Aorta (tissue), 5 donors: ENCODE measurements around the gene CFAP251. TPM values are rescaled to one million over a fixed set of nuclear protein-coding genes. Genes with fewer than 3 reads are reported as not detected.

ENCODE experiments used
- ATAC-seq: fragments of 200-7000 bp; cut with Tn5 transposase; one replicate; pipeline ENCODE4 v1.9.1; 2022; ENCODE audit warnings: moderate library complexity; ENCODE audit not compliant: low FRiP score
- DNase-seq, 2 donors: peaks; one replicate each; pipeline ENCODE4 v3.0.0-alpha.2; 2020
- H3K27ac ChIP-seq, 2 donors: one replicate each; pipeline ENCODE4 v1.5.1; 2013; ENCODE audit warnings: low read length in 2 of 2, mild to moderate bottlenecking in 2 of 2, moderate library complexity in 2 of 2, control low read depth in 1 of 2, inconsistent platforms in 1 of 2, low read depth in 1 of 2
- H3K27me3 ChIP-seq, 2 donors: one replicate each; pipeline ENCODE4 v1.6.1; 2013; ENCODE audit warnings: control low read depth in 1 of 2, low read length in 1 of 2, mild to moderate bottlenecking in 1 of 2, moderate library complexity in 1 of 2; ENCODE audit not compliant: insufficient read depth in 2 of 2, control insufficient read depth in 1 of 2
- H3K36me3 ChIP-seq, 2 donors: one replicate each; pipeline ENCODE4 v1.6.1; 2013; ENCODE audit warnings: control low read depth in 1 of 2, low read length in 1 of 2, mild to moderate bottlenecking in 1 of 2; ENCODE audit not compliant: insufficient read depth in 2 of 2, control insufficient read depth in 1 of 2
- H3K4me1 ChIP-seq, 2 donors: one replicate each; pipeline ENCODE4 v1.6.1; 2013; ENCODE audit warnings: low read length in 2 of 2, control low read depth in 1 of 2, mild to moderate bottlenecking in 1 of 2, moderate library complexity in 1 of 2; ENCODE audit not compliant: insufficient read depth in 2 of 2, control insufficient read depth in 1 of 2
- H3K4me3 ChIP-seq, 2 donors: one replicate each; pipeline ENCODE4 v1.5.1; 2013; ENCODE audit warnings: low read length in 2 of 2, control low read depth in 1 of 2, mild to moderate bottlenecking in 1 of 2
- H3K9me3 ChIP-seq: one replicate; pipeline ENCODE4 v1.6.1; 2013; ENCODE audit warnings: mild to moderate bottlenecking, low read length; ENCODE audit not compliant: control insufficient read depth
- WGBS, 2 donors: extraction: QIAGEN DNeasy Blood & Tissue Kit; methylation state at CpG; one replicate each; pipeline ENCODE4 v1.1.7; 2013; 5-methylcytosine and 5-hydroxymethylcytosine counted together
- intact Hi-C, 2 donors: fragments of 100-400 bp; cut with DNase I; formaldehyde crosslinking; loops; one replicate each; pipeline versions ENCODE4 v1.14.2 to v1.15.0; 2022
- polyA plus RNA-seq, 2 donors: library from polyadenylated mRNA; stranded (reverse); fragments of 200-250 nt; gene quantifications; one replicate each; pipeline ENCODE4 v1.2.3, GENCODE V29; 2013
- total RNA-seq, 2 donors: library from RNA; stranded (reverse); fragmentation: NEBNext Ultra II Directional; extraction: Animal tissue kit (Norgen Biotek cat#: 25700); gene quantifications; one replicate each; pipeline ENCODE4 v1.2.1, GENCODE V29; 2021
- donor health status: healthy with polysubstance abuse.
- donor health status: Bipolar disorder and iron deficiency.
- donor health status: DM: no; HTN: no; CAD: no.
- donor health status: DM: no; HTN: no; CAD: no.
- donor health status: DM: yes; HTN: yes; CAD: no.

CFAP251 gene
- total and polyA plus RNA-seq, 4 donors: 0.88 to 3.9 (median 2.2) TPM

DNA sequence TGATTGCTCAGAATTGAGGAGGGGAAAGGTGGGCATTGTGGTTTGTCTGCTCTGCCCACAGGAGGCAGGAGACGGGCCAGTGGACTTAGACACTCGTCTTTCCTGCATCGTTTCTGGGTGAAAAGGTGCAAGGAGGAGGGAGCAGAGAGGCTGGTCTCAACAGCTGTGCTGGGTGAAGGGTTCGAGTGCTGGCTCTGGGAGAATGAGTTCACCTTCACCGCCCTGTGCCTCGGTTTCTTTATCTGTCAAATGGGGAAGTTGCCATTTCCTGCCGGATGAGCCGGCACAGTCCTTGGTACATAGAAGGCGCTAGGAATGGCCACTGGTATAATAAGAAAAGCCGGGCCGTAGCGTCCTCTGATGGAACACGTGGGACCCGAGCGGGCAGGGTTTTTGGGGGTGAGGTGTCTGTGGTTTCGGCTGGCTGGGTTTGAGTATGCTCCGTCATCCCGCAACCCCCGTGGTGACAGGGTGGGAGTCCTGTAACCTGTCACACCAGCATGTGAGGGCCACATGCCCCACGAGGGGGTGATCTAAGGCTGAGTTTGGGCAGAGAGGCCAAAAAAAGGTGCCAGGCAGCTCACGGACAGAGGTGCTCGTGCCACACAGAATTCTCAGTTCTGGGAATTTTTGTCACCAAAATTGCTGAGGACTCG lies 110.6 kb downstream of the CFAP251 start:
- H3K36me3 ChIP-seq: no peaks in the 10 kb centered on the region
- H3K4me3 ChIP-seq: no peak overlapping the region
- DNase-seq: no peak
- intact Hi-C loops: no loop called here
- ATAC-seq: no peak
- H3K9me3 ChIP-seq: no peaks in the 10 kb centered on the region
- 85 to 86% methylated on average over 23 of the region's 23 CpGs for WGBS, 2 donors
- H3K27ac ChIP-seq: no peak overlapping the region
- H3K27me3 ChIP-seq: no peaks in the 10 kb centered on the region
- no peaks in the 10 kb centered on the region for H3K4me1 ChIP-seq

DNA sequence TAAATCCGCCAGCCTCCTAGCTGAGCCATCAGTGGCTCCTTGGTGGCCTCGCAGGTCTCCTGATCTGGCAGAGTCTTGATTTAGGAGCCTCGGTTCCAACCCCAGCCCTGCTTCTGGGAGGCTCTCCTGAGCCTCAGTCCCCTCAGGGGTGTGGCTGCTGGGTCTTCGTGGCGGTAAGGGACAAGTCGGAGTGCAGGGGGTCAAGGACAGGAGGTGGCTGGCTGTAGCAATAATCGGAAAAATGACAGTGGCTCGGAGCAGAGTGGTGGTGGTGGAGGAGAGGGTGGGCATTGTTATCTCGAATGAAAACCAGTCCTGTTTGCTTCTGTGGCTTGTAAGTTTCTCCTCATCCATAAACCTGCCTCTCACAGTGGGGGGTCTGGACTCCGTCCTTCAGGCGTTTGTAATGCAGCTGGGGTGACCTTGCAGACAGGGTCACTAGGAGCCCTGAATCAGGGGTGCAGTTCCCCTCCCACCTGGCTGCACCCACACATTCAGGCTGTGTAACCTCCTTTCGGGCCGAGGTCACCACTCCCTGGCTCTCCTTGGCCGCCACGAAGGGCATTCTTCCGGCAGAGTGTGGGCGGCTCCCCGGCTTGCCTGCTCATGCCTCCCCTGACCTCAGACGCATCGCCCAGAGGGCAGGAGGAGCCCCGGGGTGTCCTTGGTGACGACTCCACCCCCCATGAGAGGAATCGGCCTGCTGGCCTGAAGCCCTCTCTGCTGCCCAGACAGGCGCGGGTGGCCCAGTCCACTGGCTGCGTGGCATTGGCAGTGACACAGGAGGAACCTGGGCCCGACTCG lies 111.4 kb downstream of the CFAP251 start:
- Histone ChIP-seq H3K36me3 (no peaks in the 10 kb centered on the region), H3K27me3 (no peaks in the 10 kb centered on the region), H3K4me1 (no peaks in the 10 kb centered on the region), H3K9me3 (no peaks in the 10 kb centered on the region), H3K27ac (no peak overlapping the region), H3K4me3 (no peak overlapping the region)
- 69 to 72% methylated on average over 28 of the region's 28 CpGs for WGBS, 2 donors
- ATAC-seq: no peak
- intact Hi-C loops: no loop called here
- DNase-seq: no peak

DNA sequence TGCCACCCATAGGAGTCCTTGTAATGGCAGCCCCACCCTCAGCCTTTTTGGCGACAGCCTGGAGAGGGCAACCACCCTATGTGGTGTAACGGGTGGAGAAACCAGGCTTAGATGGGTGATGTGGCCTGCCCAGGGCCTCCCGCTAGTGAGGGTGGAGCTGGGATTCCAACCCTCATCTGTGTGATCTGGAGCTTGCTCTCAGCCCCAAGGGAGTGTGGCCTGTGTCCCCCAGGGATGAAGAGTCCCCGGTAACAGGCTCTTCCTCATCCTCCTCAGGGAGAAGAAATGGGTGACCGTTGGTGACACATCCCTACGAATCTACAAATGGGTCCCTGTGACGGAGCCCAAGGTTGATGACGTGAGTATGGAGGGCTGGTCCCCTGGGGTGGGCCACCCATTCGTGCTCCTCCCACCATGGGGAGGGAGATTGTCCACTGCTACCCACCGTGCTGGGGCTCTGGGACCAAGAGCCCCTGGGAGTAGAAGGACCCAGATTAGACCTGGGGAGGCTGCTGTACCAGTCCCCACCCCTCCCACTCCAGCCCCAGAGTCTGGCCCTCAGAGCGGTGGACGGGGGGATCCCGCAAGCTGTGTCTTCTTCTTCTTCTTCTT lies 112.1 kb downstream of the CFAP251 start:
- intact Hi-C loops: no loop called here
- 88 to 94% methylated on average over 13 of the region's 13 CpGs for WGBS, 2 donors
- no peak for ATAC-seq

DNA sequence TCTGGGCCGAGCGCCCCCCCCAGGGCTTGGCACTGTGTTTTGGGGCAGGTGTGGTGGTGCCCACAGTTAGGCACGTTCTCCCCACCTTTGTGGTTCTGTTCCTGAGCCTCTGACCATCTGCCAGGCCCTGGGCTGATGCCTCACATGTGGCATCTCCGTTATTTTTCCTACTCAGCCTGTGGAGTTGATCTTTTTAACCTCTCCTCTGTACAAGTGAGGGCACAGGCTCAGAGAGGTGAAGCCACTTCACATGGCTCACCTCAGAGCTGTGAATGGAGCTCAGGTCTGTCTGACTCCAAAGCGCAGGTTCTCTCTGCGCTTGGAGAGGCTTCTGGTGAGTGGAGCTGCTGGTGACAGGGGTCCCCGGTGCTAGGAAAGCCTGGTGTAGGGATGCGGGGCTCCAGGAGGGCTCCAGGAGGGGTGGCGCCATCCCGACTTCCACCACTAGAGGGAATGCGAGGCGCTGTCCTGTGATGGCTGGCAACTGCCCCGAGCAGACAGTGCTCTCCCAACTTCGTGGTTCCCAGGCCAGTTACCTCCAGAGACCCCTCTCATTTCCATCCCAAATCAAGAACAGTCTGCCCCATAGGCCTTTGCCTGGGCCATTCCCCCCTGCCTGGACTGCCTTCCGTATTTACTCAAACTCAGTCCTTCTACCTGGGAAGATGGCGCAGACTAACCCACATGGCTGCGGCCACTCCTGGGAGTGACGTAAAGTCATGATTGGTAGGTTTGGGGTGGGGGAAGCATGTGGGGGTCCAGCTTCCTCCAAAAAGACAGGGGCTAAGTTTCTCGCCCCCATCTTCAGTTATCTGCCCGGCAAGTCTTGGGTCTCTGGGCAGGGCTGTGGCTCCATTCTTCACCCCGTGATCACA lies 113.2 kb downstream of the CFAP251 start:
- peak; percentile 57 to 84 for DNase-seq
- Histone ChIP-seq H3K9me3 (no peaks in the 10 kb centered on the region), H3K4me1 (no peaks in the 10 kb centered on the region), H3K27ac (no peak overlapping the region), H3K4me3 (no peak overlapping the region), H3K36me3 (no peaks in the 10 kb centered on the region), H3K27me3 (no peaks in the 10 kb centered on the region)
- WGBS, 2 donors: 65 to 67% methylated on average over 21 of the region's 21 CpGs
- intact Hi-C loops: no loop called here
- ATAC-seq: peak; percentile 59

More for the DNA sequence above, 112.1 kb downstream of the CFAP251 start:
- Histone ChIP-seq H3K9me3 (no peaks in the 10 kb centered on the region), H3K4me3 (no peak overlapping the region), H3K27me3 (no peaks in the 10 kb centered on the region), H3K36me3 (no peaks in the 10 kb centered on the region), H3K27ac (no peak overlapping the region), H3K4me1 (no peaks in the 10 kb centered on the region)
- no peak for DNase-seq

DNA sequence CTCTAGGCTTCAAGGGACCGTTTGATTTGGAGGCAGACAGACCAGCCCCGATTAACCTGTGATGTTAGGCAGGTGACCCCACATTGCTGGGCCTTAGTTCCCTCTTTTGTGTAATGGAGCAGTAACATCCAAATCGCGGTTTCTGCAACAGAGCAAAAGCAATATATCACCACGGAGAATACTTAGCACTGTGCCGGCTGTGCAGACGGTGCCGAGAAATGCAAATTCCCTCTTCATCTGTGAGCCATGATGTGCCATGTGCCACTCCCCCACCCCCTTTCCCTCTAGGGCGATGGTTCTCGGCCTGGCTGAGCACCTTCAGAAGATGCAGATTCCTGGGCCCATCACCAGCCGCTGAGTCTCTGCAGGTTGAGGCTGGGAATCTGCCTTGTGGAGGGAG lies 114.2 kb downstream of the CFAP251 start:
- H3K36me3 ChIP-seq: no peaks in the 10 kb centered on the region
- no peaks in the 10 kb centered on the region for H3K9me3 ChIP-seq
- H3K27me3 ChIP-seq: no peaks in the 10 kb centered on the region
- intact Hi-C loops: no loop called here
- 92% methylated on average over 11 of the region's 11 CpGs for WGBS, 2 donors
- no peak for DNase-seq
- no peaks in the 10 kb centered on the region for H3K4me1 ChIP-seq
- no peak for ATAC-seq
- H3K27ac ChIP-seq: no peak overlapping the region
- no peak overlapping the region for H3K4me3 ChIP-seq

DNA sequence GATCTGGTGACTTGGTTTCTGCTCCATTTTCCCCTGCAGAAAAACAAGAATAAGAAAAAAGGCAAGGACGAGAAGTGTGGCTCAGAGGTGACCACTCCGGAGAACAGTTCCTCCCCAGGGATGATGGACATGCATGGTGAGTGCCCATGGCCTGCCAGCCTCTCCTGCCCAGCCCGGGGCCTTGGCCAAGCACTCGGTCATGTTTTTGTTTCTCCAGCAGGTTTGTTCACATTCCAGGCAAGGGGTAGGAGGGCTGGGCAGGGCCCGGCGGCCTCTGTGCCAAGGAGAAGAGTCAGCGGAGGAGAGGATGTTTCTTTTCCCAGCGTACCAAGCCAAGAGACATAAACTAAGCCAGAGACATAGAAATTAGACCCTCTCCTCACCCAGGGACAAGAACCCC lies 116.9 kb downstream of the CFAP251 start:
- H3K4me1 ChIP-seq: no peaks in the 10 kb centered on the region
- H3K36me3 ChIP-seq: no peaks in the 10 kb centered on the region
- H3K27me3 ChIP-seq: no peaks in the 10 kb centered on the region
- intact Hi-C loops: no loop called here
- H3K27ac ChIP-seq: peak overlapping the region; percentile 4 to 20
- DNase-seq: no peak
- no peaks in the 10 kb centered on the region for H3K9me3 ChIP-seq
- ATAC-seq: peak; percentile 51
- 9 to 13% methylated on average over 8 of the region's 8 CpGs for WGBS, 2 donors
- H3K4me3 ChIP-seq: no peak overlapping the region

DNA sequence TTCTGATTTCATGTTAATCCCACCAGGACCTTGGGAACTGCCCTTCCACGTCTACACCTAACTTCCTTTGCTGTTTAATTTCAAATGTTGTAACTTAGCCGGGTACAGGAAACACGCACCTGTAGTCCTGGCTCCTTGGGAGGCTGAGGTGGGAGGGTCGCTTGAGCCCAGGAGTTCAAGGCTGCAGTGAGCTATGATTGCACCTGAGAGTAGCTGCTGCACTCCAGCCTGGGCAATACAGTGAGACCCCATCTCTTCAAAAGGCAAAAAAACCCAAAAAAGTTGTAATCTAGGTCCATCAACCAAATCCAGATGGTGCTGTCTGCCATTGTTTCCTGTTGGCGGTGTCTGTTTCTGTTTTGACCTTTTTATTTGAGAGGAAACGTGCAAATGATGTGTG lies 117.8 kb downstream of the CFAP251 start:
- ATAC-seq: no peak
- Histone ChIP-seq H3K27ac (no peak overlapping the region), H3K27me3 (no peaks in the 10 kb centered on the region)

DNA sequence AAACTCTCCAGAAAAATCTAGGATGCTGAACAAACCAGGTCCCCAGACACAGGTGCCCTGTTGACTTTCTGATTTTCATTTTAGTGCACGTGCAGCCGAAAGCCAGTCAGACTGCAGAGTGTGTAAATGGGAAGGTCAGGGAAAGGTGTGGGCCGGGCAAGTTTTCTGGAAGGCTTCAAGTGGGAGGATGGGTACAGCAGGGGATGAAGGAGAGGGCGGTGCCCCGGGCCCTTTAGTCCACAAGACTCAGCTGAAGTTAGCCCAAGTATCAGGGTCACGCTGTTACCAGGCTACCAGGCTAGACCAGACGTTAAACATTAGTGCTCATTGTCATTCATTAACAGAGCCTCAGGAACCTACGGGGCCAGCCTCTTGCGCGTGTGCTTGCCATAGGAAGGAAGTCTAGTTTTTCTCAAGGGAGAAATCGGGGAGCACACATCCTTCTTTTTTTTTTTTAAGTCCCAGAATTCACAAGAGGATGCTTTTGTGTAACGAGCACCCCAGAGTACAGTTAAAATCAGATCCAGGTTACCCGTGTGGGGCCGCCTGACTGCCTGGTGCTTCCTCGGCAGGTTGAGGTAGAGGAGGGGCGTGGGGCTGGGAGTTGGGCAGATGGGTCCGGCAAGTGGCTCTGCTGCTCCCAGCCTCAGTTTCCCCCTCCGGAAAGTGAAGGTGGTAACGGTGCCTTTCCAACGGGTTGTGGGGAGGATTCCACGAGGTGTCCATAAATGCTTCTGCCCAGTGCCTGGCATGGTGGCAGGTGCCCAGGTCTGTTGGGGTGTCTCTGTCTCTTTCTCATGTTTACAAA lies 122.4 kb downstream of the CFAP251 start:
- intact Hi-C loops: no loop called here
- DNase-seq (no peak), ATAC-seq (no peak)
- Histone ChIP-seq H3K4me3 (no peak overlapping the region), H3K36me3 (peaks cover 0 to 2% of the 10 kb centered on the region in 2 donors), H3K27ac (no peak overlapping the region), H3K4me1 (no peaks in the 10 kb centered on the region), H3K9me3 (no peaks in the 10 kb centered on the region), H3K27me3 (no peaks in the 10 kb centered on the region)
- 83 to 87% methylated on average over 21 of the region's 21 CpGs for WGBS, 2 donors

More for the DNA sequence above, 117.8 kb downstream of the CFAP251 start:
- intact Hi-C loops: no loop called here
- no peak for DNase-seq
- Histone ChIP-seq H3K9me3 (no peaks in the 10 kb centered on the region), H3K36me3 (no peaks in the 10 kb centered on the region), H3K4me1 (no peaks in the 10 kb centered on the region), H3K4me3 (no peak overlapping the region)
- 95 to 96% methylated on average over 6 of the region's 6 CpGs for WGBS, 2 donors
